ENCODE measurements around the gene PRKX. TPM values are rescaled to one million over a fixed set of nuclear protein-coding genes. Genes with fewer than 3 reads are reported as not detected.
"Not testable (repeated sequence)": the region's sequence is repeated elsewhere in the genome, so short reads cannot be mapped to it uniquely, and the experiment has no call there.

The PRKX gene
- total RNA-seq, 6 experiments from 2014 or later, result 8.2 to 12.2 (median 9.3) TPM

- peaks cover 6% of the 10 kb centered on the region; the same call in 1 of the 2 replicates for H3K9me3 Mint-ChIP-seq
- no peak overlapping the region for H3K4me3 Mint-ChIP-seq
- TF ChIP-seq, protein P1, sequence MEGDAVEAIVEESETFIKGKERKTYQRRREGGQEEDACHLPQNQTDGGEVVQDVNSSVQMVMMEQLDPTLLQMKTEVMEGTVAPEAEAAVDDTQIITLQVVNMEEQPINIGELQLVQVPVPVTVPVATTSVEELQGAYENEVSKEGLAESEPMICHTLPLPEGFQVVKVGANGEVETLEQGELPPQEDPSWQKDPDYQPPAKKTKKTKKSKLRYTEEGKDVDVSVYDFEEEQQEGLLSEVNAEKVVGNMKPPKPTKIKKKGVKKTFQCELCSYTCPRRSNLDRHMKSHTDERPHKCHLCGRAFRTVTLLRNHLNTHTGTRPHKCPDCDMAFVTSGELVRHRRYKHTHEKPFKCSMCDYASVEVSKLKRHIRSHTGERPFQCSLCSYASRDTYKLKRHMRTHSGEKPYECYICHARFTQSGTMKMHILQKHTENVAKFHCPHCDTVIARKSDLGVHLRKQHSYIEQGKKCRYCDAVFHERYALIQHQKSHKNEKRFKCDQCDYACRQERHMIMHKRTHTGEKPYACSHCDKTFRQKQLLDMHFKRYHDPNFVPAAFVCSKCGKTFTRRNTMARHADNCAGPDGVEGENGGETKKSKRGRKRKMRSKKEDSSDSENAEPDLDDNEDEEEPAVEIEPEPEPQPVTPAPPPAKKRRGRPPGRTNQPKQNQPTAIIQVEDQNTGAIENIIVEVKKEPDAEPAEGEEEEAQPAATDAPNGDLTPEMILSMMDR (IDR thresholded peaks at IDR 0.05), result no peak
- H3K36me3 Mint-ChIP-seq (ENCODE audit: low read depth), result no peaks in the 10 kb centered on the region
- no peak overlapping the region for H3K27ac Mint-ChIP-seq
- no peak for DNase-seq
- no peaks in the 10 kb centered on the region for H3K4me1 Mint-ChIP-seq (ENCODE audit: low read depth)
- peaks cover 4% of the 10 kb centered on the region for H3K27me3 Mint-ChIP-seq (ENCODE audit: insufficient read depth)
These were observed 25.1 kb upstream of the PRKX start for GRCh38 chrX:3738509-3738908.

DNA sequence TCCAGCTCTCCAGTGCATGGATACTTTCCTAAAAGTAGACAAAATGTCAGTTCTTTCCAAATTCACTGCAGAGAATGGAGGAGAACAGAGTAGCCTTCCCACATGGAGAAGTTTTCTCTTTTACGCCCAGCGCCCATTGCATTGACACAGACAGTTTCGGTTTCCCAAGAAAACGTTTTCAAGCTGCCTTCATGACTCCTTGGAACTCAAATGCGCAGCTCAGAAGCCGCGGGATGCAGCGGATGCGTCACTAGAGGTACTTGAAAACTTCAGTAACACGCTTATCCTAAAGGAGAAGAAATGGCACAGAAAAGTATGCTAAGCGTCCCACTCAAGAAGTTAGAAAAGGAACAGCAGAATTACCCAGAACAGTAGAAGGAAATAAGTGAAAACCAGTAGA, 23.1 kb upstream of the PRKX start:
- not testable (repeated sequence) for H3K27me3 Mint-ChIP-seq (ENCODE audit: insufficient read depth); H3K36me3 Mint-ChIP-seq (ENCODE audit: low read depth); H3K9me3 Mint-ChIP-seq; H3K27ac Mint-ChIP-seq; DNase-seq; H3K4me3 Mint-ChIP-seq; H3K4me1 Mint-ChIP-seq (ENCODE audit: low read depth)

DNA sequence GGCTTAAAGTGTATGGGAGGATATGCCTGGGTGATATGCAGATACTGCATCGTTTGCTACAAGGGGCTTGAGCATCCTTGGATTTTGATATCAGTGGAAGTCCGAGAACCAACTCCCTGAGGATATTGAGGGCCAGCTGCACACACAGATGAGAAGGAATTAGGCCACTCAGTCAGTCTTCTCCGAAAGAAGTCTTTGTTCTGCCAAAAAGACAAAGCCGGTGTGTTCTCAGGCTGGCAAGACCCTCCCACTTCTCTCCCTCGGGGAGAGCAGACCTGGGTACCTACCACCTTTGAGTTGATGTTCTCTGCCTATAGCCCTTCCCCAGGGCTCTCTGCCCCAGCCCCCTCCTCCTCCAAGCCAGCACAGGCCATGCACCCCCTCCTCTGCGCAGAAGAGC, 22.4 kb upstream of the PRKX start:
- not testable (repeated sequence) for DNase-seq; H3K27me3 Mint-ChIP-seq (ENCODE audit: insufficient read depth); H3K27ac Mint-ChIP-seq; H3K9me3 Mint-ChIP-seq; H3K4me1 Mint-ChIP-seq (ENCODE audit: low read depth); H3K4me3 Mint-ChIP-seq; H3K36me3 Mint-ChIP-seq (ENCODE audit: low read depth)

- not testable (repeated sequence) for H3K36me3 Mint-ChIP-seq (ENCODE audit: low read depth); H3K9me3 Mint-ChIP-seq; H3K4me3 Mint-ChIP-seq; H3K4me1 Mint-ChIP-seq (ENCODE audit: low read depth); DNase-seq; H3K27ac Mint-ChIP-seq; H3K27me3 Mint-ChIP-seq (ENCODE audit: insufficient read depth)
These were observed 21.0 kb upstream of the PRKX start for GRCh38 chrX:3734456-3734855.

GRCh38 chrX:3733043-3733430, 19.6 kb upstream of the PRKX start:
- Mint-ChIP-seq H3K4me1 (ENCODE audit: low read depth) (0 out of 2 replicates have a peak, but pooled peaks cover 6% of the 10 kb centered on the region), H3K27me3 (ENCODE audit: insufficient read depth) (peaks cover 4% of the 10 kb centered on the region), H3K4me3 (no peak overlapping the region), H3K36me3 (ENCODE audit: low read depth) (no peaks in the 10 kb centered on the region), H3K27ac (no peak overlapping the region), H3K9me3 (no peaks in the 10 kb centered on the region)
- TF ChIP-seq, protein P1 (IDR thresholded peaks at IDR 0.05), result no peak
- DNase-seq, result no peak

DNA sequence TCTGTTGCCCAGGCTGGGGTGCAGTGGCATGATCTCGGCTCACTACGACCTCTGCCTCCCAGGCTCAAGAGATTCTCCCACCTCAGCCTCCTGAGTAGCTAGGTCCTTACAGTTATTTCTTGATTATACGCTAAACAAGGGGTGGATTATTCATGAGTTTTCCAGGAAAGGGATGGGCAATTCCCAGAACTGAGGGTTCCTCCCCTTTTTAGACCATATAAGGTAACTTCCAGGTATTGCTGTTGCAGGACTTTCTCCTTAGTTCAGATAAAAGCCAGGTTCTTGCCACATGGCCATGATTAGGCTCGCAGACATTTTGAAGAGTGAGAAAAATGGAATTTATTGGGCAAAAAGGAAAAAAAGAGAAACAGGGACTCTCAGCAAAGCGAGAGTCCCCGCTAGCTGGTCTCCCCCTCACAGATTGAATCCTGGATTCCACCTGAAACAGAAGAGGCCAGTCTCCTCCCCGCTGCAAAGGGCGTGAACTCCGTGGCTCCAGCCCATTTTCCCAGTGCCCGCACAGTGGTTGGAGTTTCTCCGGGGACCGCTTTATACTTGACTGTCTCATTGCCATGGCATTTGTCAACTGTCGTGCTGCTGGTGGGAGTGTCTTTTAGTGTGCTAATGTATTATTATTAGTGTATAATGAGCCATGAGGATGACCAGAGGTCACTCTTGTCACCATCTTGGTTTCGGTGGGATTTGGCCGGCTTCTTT, 19.0 kb upstream of the PRKX start:
- not testable (repeated sequence) for H3K27ac Mint-ChIP-seq; H3K36me3 Mint-ChIP-seq (ENCODE audit: low read depth); DNase-seq; H3K4me3 Mint-ChIP-seq; H3K4me1 Mint-ChIP-seq (ENCODE audit: low read depth); H3K27me3 Mint-ChIP-seq (ENCODE audit: insufficient read depth); H3K9me3 Mint-ChIP-seq

GRCh38 chrX:3728454-3728853, 15.0 kb upstream of the PRKX start:
- TF ChIP-seq, protein P1 (IDR thresholded peaks at IDR 0.05), result no peak
- Mint-ChIP-seq H3K27ac (peak overlapping the region; percentile 45; the same call in 1 of the 2 replicates), H3K27me3 (ENCODE audit: insufficient read depth) (no peaks in the 10 kb centered on the region; the same call in 1 of the 2 replicates), H3K36me3 (ENCODE audit: low read depth) (no peaks in the 10 kb centered on the region), H3K4me1 (ENCODE audit: low read depth) (0 out of 2 replicates have a peak, but pooled peaks cover 6% of the 10 kb centered on the region), H3K9me3 (no peaks in the 10 kb centered on the region), H3K4me3 (peak overlapping the region; percentile 59; the same call in 1 of the 2 replicates)
- DNase-seq, result peak; percentile 21

- not testable (repeated sequence) for DNase-seq; H3K36me3 Mint-ChIP-seq (ENCODE audit: low read depth); H3K9me3 Mint-ChIP-seq; H3K27ac Mint-ChIP-seq; H3K4me1 Mint-ChIP-seq (ENCODE audit: low read depth); H3K27me3 Mint-ChIP-seq (ENCODE audit: insufficient read depth); H3K4me3 Mint-ChIP-seq
These were observed 10.0 kb upstream of the PRKX start for GRCh38 chrX:3723460-3723859.

Data from HFFc6 (cell line).